PC-3 (cell line): Measurements from ENCODE around the gene IL4. TPM values are rescaled to one million over a fixed set of nuclear protein-coding genes. Genes with fewer than 3 reads are reported as not detected.

Experiments used
- ATAC-seq: fragments of 200-7000 bp; cut with Tn5 transposase; 2 replicates; pipeline ENCODE4 v1.9.1; 2020; ENCODE audit warnings: mild to moderate bottlenecking, moderate library complexity
- BruUV-seq: library from RNA; stranded (reverse); fragments of 400-500 nt; replicated peaks from 2 replicates; lab custom pipeline; 2021; lab: Mats Ljungman, UMichigan
- CTCF ChIA-PET: fragments of 300-600 bp; sonication (Branson Sonifier 250); formaldehyde crosslinking; loops from one replicate; lab custom pipeline; 2022; ENCODE audit warnings: antibody characterized with exemption; lab: Charles Lee
- POLR2A ChIA-PET: fragments of 300-600 bp; sonication (Branson Sonifier 250); formaldehyde crosslinking; loops from one replicate; lab custom pipeline; 2022; ENCODE audit warnings: antibody characterized with exemption; ENCODE audit not compliant: unreplicated experiment; lab: Charles Lee
- DNase-seq: peaks from one replicate; pipeline ENCODE4 v3.0.0-alpha.2; 2015
- H2AFZ ChIP-seq: fragments of 300-600 bp; sonication (generic); 2 replicates; pipeline ENCODE4 v1.6.0; 2016; ENCODE audit warnings: antibody characterized with exemption, low read length
- H3F3A ChIP-seq: fragments of 300-600 bp; sonication (generic); one replicate; pipeline ENCODE4 v1.6.0; 2017; ENCODE audit warnings: antibody characterized with exemption, low read length, control low read depth, mild to moderate bottlenecking; ENCODE audit not compliant: unreplicated experiment
- H3K27ac ChIP-seq: fragments of 300-600 bp; sonication (generic); 2 replicates; pipeline ENCODE4 v1.5.1; 2016; ENCODE audit warnings: mild to moderate bottlenecking, low read length
- H3K27me3 ChIP-seq: fragments of 300-600 bp; sonication (generic); 2 replicates; pipeline ENCODE4 v1.6.1; 2016; ENCODE audit warnings: low read length, mixed read lengths
- H3K36me3 ChIP-seq: fragments of 300-600 bp; sonication (generic); 2 replicates; pipeline ENCODE4 v1.6.1; 2016; ENCODE audit warnings: low read depth, mixed run types, low read length, mixed read lengths
- H3K4me1 ChIP-seq: fragments of 300-600 bp; sonication (generic); 2 replicates; pipeline ENCODE4 v1.5.1; 2016; ENCODE audit warnings: low read length; ENCODE audit not compliant: insufficient read depth
- H3K4me2 ChIP-seq: fragments of 300-600 bp; sonication (generic); 2 replicates; pipeline ENCODE4 v1.6.0; 2016; ENCODE audit warnings: low read length
- H3K4me3 ChIP-seq: fragments of 300-600 bp; sonication (generic); 2 replicates; pipeline ENCODE4 v1.5.1; 2016; ENCODE audit warnings: mild to moderate bottlenecking, low read length, mixed read lengths
- H3K79me2 ChIP-seq: fragments of 300-600 bp; sonication (generic); 2 replicates; pipeline ENCODE4 v1.6.1; 2017; ENCODE audit warnings: low read length, mixed read lengths
- H3K9ac ChIP-seq: fragments of 300-600 bp; sonication (generic); 2 replicates; pipeline ENCODE4 v1.6.0; 2016; ENCODE audit warnings: mild to moderate bottlenecking, low read length
- H3K9me2 ChIP-seq: fragments of 300-600 bp; sonication (generic); replicated peaks from 2 replicates; pipeline ENCODE4 v1.6.1; 2016; ENCODE audit warnings: mixed run types, low read length, mixed read lengths
- H3K9me3 ChIP-seq: fragments of 300-600 bp; sonication (generic); 2 replicates; pipeline ENCODE4 v1.6.1; 2016; ENCODE audit warnings: low read length, mixed read lengths
- H4K20me1 ChIP-seq: fragments of 300-600 bp; sonication (generic); 2 replicates; pipeline ENCODE4 v1.6.1; 2016; ENCODE audit warnings: low read length, mixed read lengths
- CTCF ChIP-seq: fragments of 300-600 bp; sonication (generic); conservative IDR thresholded peaks from 2 replicates; pipeline ENCODE4 v1.5.1; 2017; ENCODE audit warnings: antibody characterized with exemption, low read depth, mild to moderate bottlenecking, low read length
- EZH2 ChIP-seq: fragments of 300-600 bp; sonication (generic); IDR thresholded peaks from one replicate; pipeline ENCODE4 v1.6.1; 2017; ENCODE audit warnings: antibody characterized with exemption, mild to moderate bottlenecking, low read length; ENCODE audit not compliant: unreplicated experiment
- EZH2phosphoT487 ChIP-seq: fragments of 300-600 bp; sonication (generic); IDR thresholded peaks from 2 replicates; pipeline ENCODE4 v1.6.1; 2018; ENCODE audit warnings: mild to moderate bottlenecking, antibody characterized with exemption, low read length, borderline replicate concordance
- intact Hi-C: fragments of 100-400 bp; cut with micrococcal nuclease; formaldehyde crosslinking; loops from 2 replicates; pipeline ENCODE4 v1.9.0; 2023
- total RNA-seq: library from RNA; depleted of rRNA; stranded (reverse); fragments of >200 nt; gene quantifications from 2 replicates; pipeline ENCODE4 v1.2.3, GENCODE V29; 2014

Gene IL4
- total RNA-seq, 1 experiment from 2014 or later, result not detected

GRCh38 chr5:132661231-132662003, 12.4 kb upstream of the IL4 start:
- Histone ChIP-seq H3K36me3 (no peaks in the 10 kb centered on the region), H3K79me2 (no peaks in the 10 kb centered on the region), H3K9ac (no peak overlapping the region), H3F3A (no peaks in the 10 kb centered on the region), H2AFZ (no peak overlapping the region), H3K9me3 (no peaks in the 10 kb centered on the region), H3K9me2 (no peaks in the 10 kb centered on the region), H3K4me1 (no peaks in the 10 kb centered on the region), H3K4me2 (no peak overlapping the region), H3K27ac (no peak overlapping the region), H3K27me3 (no peaks in the 10 kb centered on the region), H4K20me1 (no peaks in the 10 kb centered on the region), H3K4me3 (no peak overlapping the region)
- no TSS peak for BruUV-seq
- ATAC-seq, result no peak
- TF ChIP-seq CTCF (no peak), EZH2 (no peak), EZH2phosphoT487 (no peak)
- ChIA-PET CTCF (no interaction called here), POLR2A (no interaction called here)
- DNase-seq, result no peak
- intact Hi-C loops, result no loop called here

- no peaks in the 10 kb centered on the region for H3K9me3 ChIP-seq
- no peak overlapping the region for H3K9ac ChIP-seq
- no peaks in the 10 kb centered on the region for H3K36me3 ChIP-seq
- H3K27ac ChIP-seq, result no peak overlapping the region
- POLR2A ChIA-PET, result no interaction called here
- H3K79me2 ChIP-seq, result no peaks in the 10 kb centered on the region
- no peaks in the 10 kb centered on the region for H3F3A ChIP-seq
- no peak for ATAC-seq
- H2AFZ ChIP-seq, result no peak overlapping the region
- CTCF ChIA-PET, result no interaction called here
- no peaks in the 10 kb centered on the region for H3K9me2 ChIP-seq
- no peaks in the 10 kb centered on the region for H3K27me3 ChIP-seq
- no peak for TF ChIP-seq CTCF
- TF ChIP-seq EZH2, result no peak
- no peak for TF ChIP-seq EZH2phosphoT487
- no peak overlapping the region for H3K4me3 ChIP-seq
- no peaks in the 10 kb centered on the region for H3K4me1 ChIP-seq
- no peak for DNase-seq
- H4K20me1 ChIP-seq, result no peaks in the 10 kb centered on the region
- intact Hi-C loops, result no loop called here
- no peak overlapping the region for H3K4me2 ChIP-seq
- BruUV-seq, result no TSS peak
Observed at GRCh38 chr5:132662004-132662401, 11.8 kb upstream of the IL4 start.

GRCh38 chr5:132662925-132663770, 10.6 kb upstream of the IL4 start:
- no peak for TF ChIP-seq EZH2phosphoT487
- TF ChIP-seq EZH2, result no peak
- no peak for TF ChIP-seq CTCF
- H3K27ac ChIP-seq, result no peak overlapping the region
- no peaks in the 10 kb centered on the region for H3K27me3 ChIP-seq
- no peaks in the 10 kb centered on the region for H3K9me2 ChIP-seq
- H3K9me3 ChIP-seq, result no peaks in the 10 kb centered on the region
- no peaks in the 10 kb centered on the region for H3K79me2 ChIP-seq
- H3K4me1 ChIP-seq, result no peaks in the 10 kb centered on the region
- no peaks in the 10 kb centered on the region for H3K36me3 ChIP-seq
- H2AFZ ChIP-seq, result no peak overlapping the region
- DNase-seq (no peak), ATAC-seq (no peak)
- no TSS peak for BruUV-seq
- no peak overlapping the region for H3K4me3 ChIP-seq
- CTCF ChIA-PET, result no interaction called here
- no peak overlapping the region for H3K4me2 ChIP-seq
- no peak overlapping the region for H3K9ac ChIP-seq
- no peaks in the 10 kb centered on the region for H4K20me1 ChIP-seq
- no peaks in the 10 kb centered on the region for H3F3A ChIP-seq
- intact Hi-C loops, result no loop called here
- POLR2A ChIA-PET, result no interaction called here
